Stimulated activated CD4-positive, alpha-beta T cell treated with anti-CD3 and anti-CD28 coated beads, Interleukin-2, amount 100 ng/mL, for 24 hours (primary cell): ENCODE data around the gene RPS21.

Experiments
- DNase-seq, 2 donors: peaks; one replicate each; pipeline ENCODE4 v3.0.0-alpha.2; 2020

RPS21 gene

GRCh38 chr20:62381842-62382241, 5.1 kb upstream of the RPS21 start:
- no peak for DNase-seq

GRCh38 chr20:62382306-62383198, 4.4 kb upstream of the RPS21 start:
- peak; percentile 80 to 84 for DNase-seq

- no peak for DNase-seq
Measured at GRCh38 chr20:62387219-62387913, 463 bp downstream of the RPS21 start.

GRCh38 chr20:62387933-62388635, 1.2 kb downstream of the RPS21 start:
- no peak for DNase-seq

DNA sequence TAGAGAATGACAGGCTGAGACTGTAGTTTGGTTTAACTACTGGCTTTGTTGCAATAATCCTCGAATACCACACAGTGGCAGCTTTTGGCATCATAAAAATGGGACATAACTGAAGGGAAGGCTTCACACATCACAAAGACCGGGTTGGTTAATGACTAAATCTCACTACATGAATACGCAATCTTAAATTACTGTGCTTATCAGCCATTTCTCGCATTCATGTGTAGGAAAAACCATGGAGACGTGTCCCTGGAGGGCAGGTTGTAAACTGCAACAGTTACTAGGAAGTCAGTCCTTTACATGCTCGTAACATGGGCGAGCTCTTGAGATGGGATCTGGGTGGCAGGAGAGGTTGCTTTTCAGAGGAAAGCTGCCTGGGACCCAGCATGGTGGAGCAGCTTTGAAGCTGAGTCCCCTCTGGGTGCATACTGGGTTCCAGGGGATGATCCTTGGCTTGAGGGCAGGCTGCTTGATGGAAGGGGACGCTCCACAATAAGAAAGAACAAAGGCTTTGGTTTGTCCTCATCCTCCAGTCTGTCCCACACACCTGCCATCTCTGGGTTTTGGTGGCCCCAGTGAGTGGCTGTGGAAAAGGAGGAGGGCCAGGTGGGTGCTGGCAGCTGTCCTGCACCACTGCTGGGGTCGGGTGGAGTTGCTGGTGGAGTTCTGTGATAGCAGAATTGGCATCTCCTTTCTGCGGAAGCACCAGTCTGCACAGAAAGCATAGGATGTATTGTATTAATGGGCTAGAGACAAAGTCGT, 2.1 kb downstream of the RPS21 start:
- DNase-seq, result no peak

DNA sequence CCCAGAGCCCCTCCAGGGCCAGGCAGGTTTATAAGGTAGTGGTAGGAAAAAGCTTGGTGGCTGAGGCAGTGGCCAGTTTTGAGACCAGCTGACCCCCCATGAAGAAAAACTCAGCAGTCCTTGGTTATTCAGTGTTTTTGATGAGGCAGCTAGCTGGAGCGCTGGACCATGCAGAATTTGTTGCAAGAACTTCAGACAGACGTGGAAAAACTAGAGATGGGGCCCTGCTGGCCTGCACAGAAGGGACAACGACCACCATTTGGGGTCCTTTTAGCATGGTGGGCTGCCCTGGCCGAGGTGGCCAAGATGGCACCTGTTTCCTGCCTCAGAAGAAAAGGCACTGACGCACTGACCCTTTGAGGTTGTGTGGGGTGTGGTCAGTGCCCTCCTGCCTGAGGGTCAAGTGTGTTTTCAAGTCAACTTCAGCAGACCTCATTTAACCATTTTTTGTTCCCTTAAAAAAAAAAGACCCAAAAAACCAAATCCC, 2.7 kb downstream of the RPS21 start:
- no peak for DNase-seq

DNA sequence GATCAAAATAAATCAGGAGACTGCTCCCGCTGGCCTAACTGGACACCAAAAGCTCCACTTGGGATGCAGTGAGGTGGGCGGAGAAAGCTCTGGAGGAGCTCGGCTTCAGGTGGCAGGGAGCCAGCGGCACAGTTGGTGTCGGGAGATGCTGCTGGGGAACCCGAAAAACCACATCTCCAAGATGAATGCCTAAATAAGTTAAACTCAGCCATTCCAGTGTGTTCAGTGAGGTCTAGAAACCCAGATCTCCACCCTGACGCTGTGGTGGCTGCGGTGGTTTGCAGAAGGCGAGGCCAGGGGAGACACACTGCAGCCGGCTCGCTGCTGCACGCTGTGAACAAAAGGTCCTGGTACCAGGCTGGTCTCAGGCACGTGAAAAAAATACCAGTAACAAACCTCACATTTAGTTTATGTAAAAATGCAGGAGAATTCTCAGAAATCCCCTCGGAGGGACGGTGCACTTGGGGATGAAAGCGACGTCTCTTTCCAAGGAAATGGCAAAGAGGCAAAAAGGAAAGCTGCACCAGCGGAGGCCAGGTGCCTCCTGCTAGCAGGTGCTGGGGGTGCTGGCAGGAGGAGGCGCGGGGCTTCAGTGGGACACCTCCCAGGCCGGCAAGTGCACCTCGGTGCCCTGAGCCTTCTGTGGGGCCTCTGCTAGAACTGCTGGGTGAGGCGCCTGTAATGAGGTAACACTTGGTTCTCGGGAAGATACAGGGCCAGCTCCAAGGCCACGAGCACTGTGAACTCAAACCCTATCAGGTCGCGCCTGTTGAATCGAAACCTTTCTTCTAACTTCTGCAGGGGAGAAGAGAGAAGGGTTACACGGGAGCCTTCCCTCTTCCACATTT, 3.6 kb downstream of the RPS21 start:
- no peak for DNase-seq

GRCh38 chr20:62391165-62392076, 4.5 kb downstream of the RPS21 start:
- no peak for DNase-seq

- DNase-seq, result no peak
Measured at GRCh38 chr20:62392077-62392418, 5.1 kb downstream of the RPS21 start.

DNA sequence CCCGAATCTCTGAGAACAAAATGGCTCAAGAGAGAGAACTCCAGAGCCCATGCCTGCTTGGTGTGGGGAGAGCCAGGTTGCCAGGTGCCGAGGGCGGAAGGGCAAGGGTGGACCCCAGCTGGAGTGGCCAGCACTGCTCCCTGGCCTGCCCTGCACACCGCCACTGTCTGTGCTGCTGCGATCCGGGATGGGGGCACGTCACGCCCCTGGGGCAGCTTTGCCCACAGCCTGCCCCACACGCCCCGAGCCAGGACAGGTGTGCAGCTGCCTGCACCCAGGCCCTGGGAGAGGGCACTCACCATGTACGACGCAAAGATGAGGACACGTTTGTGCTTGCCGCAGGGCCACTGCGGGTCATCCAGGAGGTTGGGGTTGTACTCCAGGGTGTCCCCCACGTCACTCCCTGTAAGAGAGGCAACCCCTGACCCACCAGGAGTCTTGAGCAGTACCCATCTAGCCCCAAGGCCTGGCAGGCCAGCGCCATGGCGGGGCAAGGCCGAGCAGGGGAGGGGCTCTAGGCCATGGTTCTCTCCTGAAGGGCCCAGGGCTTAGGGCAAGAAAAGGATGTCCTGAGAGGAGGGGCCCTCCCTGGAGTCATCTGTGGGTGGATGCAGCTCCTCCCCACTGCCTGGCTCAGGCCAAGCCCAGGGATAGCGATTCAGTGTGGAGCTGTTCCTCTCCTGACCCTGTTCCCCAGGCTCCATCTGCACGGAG, 5.9 kb downstream of the RPS21 start:
- no peak for DNase-seq

GRCh38 chr20:62393335-62393665, 6.4 kb downstream of the RPS21 start:
- no peak for DNase-seq

- no peak for DNase-seq
Measured at GRCh38 chr20:62393830-62394229, 6.9 kb downstream of the RPS21 start.

- DNase-seq, result no peak
Measured at GRCh38 chr20:62394248-62395245, 7.6 kb downstream of the RPS21 start.

DNA sequence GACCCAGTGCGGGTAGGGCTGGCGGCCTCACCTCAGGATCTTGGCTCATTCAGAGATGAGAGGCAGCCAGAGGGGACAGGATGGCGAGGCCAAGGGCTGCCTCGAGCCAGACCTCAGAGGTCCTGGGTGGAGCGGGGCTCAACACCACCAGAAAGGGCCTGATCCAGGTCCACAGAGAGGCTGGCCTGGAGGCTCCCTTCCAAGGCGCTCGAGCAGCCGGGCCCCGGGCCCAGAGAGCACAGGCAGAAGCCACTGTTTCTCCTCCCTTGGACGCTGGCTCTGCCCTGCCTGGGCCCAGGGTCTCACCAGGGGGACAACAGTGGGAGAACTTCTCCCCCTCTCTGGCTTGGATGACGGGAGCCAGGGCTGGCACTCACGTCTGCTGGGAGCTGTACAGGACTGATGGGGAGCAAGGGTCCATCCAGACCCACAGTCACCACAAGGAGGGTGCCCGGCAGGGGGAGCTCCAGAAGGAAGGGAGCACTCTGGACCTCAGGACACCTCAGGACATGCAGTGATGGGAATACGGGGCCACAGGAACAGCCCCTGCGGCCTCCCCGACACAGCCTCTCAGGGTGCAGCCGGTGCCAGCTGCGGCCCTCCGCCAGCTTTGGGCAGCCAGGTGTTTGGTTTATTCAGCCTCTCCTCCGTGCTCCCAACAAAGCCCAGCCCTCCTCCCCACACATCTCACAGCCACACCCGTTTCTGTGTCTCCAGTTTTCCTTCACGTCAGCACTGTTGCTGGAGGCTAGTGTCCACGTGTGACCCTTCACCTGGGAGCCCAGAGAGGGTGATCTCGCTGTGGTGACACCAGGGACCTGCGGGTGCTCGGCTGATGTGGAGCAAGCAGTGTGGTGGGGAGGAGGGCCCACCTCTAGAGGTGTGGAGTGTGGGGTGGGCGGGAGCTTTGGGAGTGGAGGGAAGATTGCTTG, 8.7 kb downstream of the RPS21 start:
- no peak for DNase-seq

DNA sequence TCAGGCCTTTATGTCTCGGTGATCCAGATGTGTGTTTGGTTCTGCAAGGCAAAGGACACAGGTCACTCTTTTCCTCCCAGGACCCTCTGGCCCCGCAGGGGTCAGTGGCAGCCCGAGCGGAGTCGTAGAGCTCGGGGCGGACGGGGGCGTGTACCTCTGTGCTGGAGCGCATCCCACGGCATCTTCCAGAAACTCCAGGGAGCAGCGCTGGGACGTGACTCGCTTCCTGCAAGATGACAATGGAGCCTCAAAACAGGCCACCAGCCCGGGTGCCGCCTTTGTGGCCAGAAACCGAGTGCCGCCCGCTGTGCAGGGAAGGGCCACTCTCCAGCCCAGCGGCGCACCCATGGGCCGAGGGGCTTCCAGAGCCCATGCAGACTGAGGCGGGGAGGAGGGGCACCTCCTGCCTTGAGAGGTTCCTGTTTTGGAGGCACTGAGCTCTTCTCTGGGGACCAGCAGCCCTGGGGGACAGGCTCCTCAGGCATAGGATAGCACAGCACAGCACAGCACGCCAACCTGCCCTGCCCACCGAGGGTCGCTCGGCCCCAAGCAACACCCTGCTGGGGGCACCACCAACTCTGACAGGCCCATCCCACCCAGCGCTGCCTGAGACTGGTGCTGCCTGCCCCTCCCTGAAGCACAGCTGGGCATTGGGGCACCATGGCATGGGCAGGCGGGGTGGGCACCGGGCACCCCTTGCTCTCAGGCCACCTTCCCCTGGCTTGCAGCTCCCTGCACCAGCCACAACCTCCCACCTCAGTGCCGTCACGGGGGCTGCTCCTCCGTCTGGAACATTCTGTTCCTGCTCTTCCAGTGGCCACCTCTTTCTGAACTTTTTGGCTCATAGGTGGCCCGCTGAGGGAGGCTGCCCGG, 9.7 kb downstream of the RPS21 start:
- no peak for DNase-seq

GRCh38 chr20:62398120-62398821, 11.4 kb downstream of the RPS21 start:
- DNase-seq, result no peak
